Measurements from ENCODE around the gene PMPCA. TPM values are rescaled to one million over a fixed set of nuclear protein-coding genes. Genes with fewer than 3 reads are reported as not detected.

Gene PMPCA
- total and polyA plus RNA-seq, 8 donors: 25.8 to 121 (median 51.3) TPM

DNA sequence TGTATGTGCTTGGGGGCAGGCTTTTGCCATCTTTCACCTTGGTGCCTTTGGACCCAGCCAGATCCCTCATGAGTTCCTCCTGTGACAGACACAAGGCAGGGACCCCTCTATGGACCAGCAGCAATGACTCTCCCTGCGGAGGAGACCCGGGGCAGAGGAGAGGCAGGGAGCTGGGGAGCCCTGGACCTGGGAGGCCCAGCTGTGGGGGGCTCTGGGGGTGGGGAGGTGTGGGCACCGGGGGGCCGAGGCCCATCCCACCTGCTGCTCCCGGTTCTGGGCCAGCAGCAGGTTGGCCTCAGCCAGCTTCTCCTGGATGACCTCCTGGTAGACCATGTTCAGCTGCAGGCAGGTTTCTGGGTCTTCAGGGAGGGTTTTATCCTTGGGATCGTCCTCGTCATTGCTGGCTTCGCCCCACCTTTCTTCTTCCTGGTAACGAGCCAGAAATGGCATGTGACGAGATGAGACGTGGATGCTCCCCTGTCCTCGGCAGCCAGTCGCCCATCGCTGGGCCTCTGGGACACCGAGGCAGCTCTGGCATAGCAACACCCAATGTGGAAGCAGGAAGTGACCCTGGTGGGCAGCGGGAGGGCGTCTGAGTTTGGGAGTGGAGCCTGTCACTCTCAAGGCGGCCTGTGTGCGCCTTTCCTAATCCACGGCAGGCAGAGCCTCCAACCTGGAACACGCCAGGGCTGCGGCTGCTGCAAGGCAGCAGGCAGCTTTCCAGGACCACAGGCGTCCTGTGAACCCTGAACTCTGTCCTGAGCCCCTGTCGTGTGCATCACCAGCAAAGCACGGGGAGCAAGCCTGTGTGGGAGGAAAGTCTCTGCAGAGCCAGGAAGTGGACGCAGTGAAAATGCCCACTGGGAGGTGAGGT is 14.9 kb upstream of the PMPCA start:
- 84 to 93% (median 89%) methylated on average over 10 to 26 of the region's 26 CpGs for WGBS, 5 donors
- no peak for TF ChIP-seq EP300 (IDR thresholded peaks at IDR 0.05)
- TF ChIP-seq POLR2A (IDR thresholded peaks at IDR 0.05): no peak
- TF ChIP-seq POLR2AphosphoS5 (IDR thresholded peaks at IDR 0.05): no peak
- Histone ChIP-seq H3K36me3 (peaks cover 53 to 82% (median 74%) of the 10 kb centered on the region in 4 donors), H3K9me3 (no peaks in the 10 kb centered on the region), H3K4me3 (no peak overlapping the region), H3K27ac (no peak overlapping the region), H3K4me1 (peaks cover 11 to 27% (median 24%) of the 10 kb centered on the region in 4 donors), H3K27me3 (no peaks in the 10 kb centered on the region)
- no peak for DNase-seq
- intact Hi-C loops (cut with DNase I; ENCODE audit: low total_unique reads): no loop called here

DNA sequence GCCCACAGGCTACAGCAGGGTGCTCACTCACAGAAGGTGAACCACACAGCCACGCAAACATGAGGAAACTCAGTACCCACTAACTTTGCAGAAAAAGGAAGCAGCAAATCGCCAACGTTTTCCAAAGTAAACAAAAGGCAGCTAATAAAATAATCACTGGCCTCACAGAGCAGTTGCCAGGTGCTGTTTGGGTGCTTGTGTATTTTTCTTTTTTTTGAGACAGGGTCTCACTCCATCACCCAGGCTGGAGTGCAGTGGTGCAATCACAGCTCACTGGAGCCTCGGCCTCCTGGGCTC is 14.3 kb upstream of the PMPCA start:
- no peaks in the 10 kb centered on the region for H3K9me3 ChIP-seq
- peaks cover 12 to 31% (median 26%) of the 10 kb centered on the region in 4 donors for H3K4me1 ChIP-seq
- no peaks in the 10 kb centered on the region for H3K27me3 ChIP-seq
- DNase-seq: no peak
- intact Hi-C loops (cut with DNase I; ENCODE audit: low total_unique reads): no loop called here
- H3K27ac ChIP-seq: no peak overlapping the region
- H3K4me3 ChIP-seq: no peak overlapping the region
- WGBS, 5 donors: 48 to 64% (median 59%) methylated on average over 4 of the region's 4 CpGs
- TF ChIP-seq POLR2AphosphoS5 (IDR thresholded peaks at IDR 0.05): no peak
- peaks cover 53 to 76% (median 68%) of the 10 kb centered on the region in 4 donors for H3K36me3 ChIP-seq

DNA sequence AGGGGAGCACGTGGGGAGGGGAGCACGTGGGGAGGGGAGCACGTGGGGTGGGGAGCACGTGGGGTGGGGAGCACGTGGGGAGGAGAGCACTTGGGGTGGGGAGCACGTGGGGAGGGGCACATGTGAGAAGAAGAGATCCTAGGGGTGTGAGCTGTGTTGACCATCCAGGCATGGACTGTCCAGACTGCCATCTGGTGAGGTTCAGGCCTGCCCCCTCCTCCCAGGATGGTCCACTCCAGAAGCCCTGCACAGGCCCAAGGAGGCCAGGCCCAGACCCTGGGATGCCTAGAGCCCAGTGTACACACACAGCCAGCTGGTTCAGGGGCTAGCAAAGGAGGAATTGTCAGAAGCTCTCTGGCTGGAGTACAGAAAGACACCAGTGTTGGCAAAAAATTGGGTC is 12.8 kb upstream of the PMPCA start:
- peaks cover 44 to 76% (median 65%) of the 10 kb centered on the region in 4 donors for H3K36me3 ChIP-seq
- no peak for DNase-seq
- intact Hi-C loops (cut with DNase I; ENCODE audit: low total_unique reads): no loop called here

DNA sequence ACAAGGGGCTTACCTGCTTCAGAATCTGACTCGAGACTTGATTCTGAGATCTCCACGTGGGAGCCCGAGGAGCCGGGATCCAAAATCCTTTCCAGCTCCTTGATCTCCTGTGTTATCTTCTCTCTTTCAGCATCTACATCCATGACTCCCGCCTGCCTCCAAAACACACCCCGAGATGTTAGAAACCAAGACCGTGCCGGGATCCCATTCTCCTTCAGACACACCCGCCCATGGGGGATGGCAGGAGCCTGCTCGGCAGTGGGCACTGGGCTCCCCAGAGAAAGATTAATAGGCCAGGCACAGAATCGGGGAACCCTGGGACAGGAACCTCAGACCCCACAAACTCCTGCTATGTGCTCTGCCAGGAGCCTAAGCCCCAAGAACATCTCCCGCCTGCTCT is 12.2 kb upstream of the PMPCA start:
- H3K9me3 ChIP-seq: no peaks in the 10 kb centered on the region
- peak overlapping the region in 1 of 4 donors; percentile 98 for H3K4me3 ChIP-seq
- no peak overlapping the region for H3K27ac ChIP-seq
- DNase-seq: no peak
- WGBS, 5 donors: 94 to 97% (median 94%) methylated on average over 12 of the region's 12 CpGs
- H3K4me1 ChIP-seq: peaks cover 12 to 31% (median 26%) of the 10 kb centered on the region in 4 donors
- TF ChIP-seq POLR2A (IDR thresholded peaks at IDR 0.05): no peak
- TF ChIP-seq EP300 (IDR thresholded peaks at IDR 0.05): no peak
- no peak for TF ChIP-seq POLR2AphosphoS5 (IDR thresholded peaks at IDR 0.05)
- TF ChIP-seq, protein P1, sequence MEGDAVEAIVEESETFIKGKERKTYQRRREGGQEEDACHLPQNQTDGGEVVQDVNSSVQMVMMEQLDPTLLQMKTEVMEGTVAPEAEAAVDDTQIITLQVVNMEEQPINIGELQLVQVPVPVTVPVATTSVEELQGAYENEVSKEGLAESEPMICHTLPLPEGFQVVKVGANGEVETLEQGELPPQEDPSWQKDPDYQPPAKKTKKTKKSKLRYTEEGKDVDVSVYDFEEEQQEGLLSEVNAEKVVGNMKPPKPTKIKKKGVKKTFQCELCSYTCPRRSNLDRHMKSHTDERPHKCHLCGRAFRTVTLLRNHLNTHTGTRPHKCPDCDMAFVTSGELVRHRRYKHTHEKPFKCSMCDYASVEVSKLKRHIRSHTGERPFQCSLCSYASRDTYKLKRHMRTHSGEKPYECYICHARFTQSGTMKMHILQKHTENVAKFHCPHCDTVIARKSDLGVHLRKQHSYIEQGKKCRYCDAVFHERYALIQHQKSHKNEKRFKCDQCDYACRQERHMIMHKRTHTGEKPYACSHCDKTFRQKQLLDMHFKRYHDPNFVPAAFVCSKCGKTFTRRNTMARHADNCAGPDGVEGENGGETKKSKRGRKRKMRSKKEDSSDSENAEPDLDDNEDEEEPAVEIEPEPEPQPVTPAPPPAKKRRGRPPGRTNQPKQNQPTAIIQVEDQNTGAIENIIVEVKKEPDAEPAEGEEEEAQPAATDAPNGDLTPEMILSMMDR (IDR thresholded peaks at IDR 0.05): no peak
- intact Hi-C loops (cut with DNase I; ENCODE audit: low total_unique reads): no loop called here
- peaks cover 39 to 73% (median 60%) of the 10 kb centered on the region in 4 donors for H3K36me3 ChIP-seq
- no peaks in the 10 kb centered on the region for H3K27me3 ChIP-seq

More for the DNA sequence above, 12.8 kb upstream of the PMPCA start:
- Histone ChIP-seq H3K27ac (no peak overlapping the region), H3K27me3 (no peaks in the 10 kb centered on the region), H3K4me1 (peaks cover 12 to 31% (median 26%) of the 10 kb centered on the region in 4 donors), H3K4me3 (no peak overlapping the region), H3K9me3 (no peaks in the 10 kb centered on the region)
- TF ChIP-seq EP300 (IDR thresholded peaks at IDR 0.05) (no peak), POLR2AphosphoS5 (IDR thresholded peaks at IDR 0.05) (no peak), POLR2A (IDR thresholded peaks at IDR 0.05) (no peak)
- TF ChIP-seq, protein P1 (IDR thresholded peaks at IDR 0.05): no peak
- WGBS, 5 donors: 60 to 83% (median 81%) methylated on average over 1 to 6 of the region's 6 CpGs; no CpG with 5 or more reads in 1 of the 5 donors

DNA sequence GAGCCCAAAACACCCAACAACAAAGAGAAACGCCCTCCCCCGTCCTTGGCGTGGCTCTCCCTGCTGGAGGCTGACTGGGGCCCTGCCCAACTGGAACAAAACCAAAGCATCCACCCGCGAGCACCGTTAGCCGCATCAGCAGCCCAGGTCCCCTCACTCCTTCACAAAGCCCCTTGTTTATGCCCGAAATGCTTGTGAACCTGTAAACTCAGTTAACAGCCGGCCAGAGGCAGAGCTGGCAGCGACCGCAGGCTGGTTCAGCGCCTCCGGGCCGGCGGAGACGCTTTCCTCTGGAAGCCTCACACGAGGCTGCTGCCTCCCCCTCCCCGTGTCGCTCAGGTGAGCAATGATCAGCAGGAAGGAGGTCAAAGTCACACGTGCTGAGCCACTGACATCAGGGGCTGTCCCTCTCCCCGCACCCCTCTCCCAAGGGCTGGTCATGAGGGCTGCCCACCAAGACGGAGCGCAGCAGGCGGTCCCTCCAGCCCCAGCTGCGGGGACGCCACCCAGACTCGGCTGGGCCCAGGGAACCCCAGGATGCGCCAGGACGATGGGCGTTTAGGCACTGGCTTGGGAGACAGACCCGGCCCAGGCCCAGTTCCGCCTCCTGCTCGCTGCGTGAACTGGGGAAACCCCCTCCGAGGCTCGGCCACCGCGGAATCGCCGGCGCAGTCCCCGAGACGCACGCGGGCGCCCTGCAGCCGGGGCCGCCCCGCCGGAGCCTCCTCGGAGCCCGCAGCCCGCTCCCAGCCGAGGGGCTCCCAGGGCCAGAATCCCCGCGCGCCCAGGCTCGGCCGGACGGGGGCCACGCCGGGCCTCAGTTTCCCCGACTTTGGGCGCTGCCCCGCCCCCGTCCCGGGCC is 11.1 kb upstream of the PMPCA start:
- WGBS, 5 donors: 0 to 3% (median 1%) methylated on average over 28 to 67 of the region's 67 CpGs
- H3K27ac ChIP-seq: peak overlapping the region in 4 of 5 donors; percentile 55 to 81 (median 68)
- H3K27me3 ChIP-seq: no peaks in the 10 kb centered on the region
- H3K9me3 ChIP-seq: no peaks in the 10 kb centered on the region
- peaks cover 30 to 73% (median 60%) of the 10 kb centered on the region in 4 donors for H3K36me3 ChIP-seq
- peaks cover 12 to 31% (median 26%) of the 10 kb centered on the region in 4 donors for H3K4me1 ChIP-seq
- H3K4me3 ChIP-seq: peak overlapping the region; percentile 71 to 98 (median 96)
- intact Hi-C loops (cut with DNase I; ENCODE audit: low total_unique reads): loop anchor here (10.0 kb wide), 1 partner anchor 65 kb away; no protein-coding TSS in a partner anchor
- TF ChIP-seq, protein P1 (IDR thresholded peaks at IDR 0.05): no peak
- TF ChIP-seq POLR2A (IDR thresholded peaks at IDR 0.05): no peak
- peak in 1 of 2 donors; percentile 46 for DNase-seq
